Ovary (tissue), 3 donors: Measurements from ENCODE around the gene SURF1.

Source experiments
- CTCF ChIP-seq, 3 donors: fragments of 450-650 bp in 2 of 3; fragments of 200-600 bp in 1 of 3; IDR thresholded peaks; one replicate each; pipeline versions ENCODE4 v1.5.1 to v1.8.0; 2016 to 2022; ENCODE audit warnings: antibody characterized with exemption in 3 of 3, mild to moderate bottlenecking in 1 of 3
- POLR2A ChIP-seq: fragments of 450-650 bp; IDR thresholded peaks from one replicate; pipeline ENCODE4 v1.6.1; 2017; ENCODE audit warnings: antibody characterized with exemption, mild to moderate bottlenecking, moderate library complexity
- donor health status: DM: no; HTN: no; CAD: no.

DNA sequence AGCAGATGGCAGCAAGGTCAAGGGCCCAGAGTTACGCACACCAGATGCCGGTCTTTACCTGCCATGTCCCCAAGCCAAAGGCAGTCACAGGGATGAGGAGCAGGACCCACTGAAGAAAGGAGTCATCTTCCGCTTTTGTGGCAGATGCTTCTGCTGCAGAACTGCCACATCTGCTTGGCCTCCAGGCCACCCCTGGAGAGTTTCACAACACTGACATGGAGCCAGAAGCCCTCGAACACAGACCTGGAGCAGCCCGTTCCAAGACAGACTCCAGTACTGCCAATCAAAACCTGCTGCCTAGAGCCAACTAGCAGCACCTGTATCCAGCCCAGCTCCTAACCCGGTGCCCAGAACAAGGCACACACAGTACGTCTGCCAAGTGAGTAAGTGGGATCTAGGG, 1.5 kb downstream of the SURF1 start:
- TF ChIP-seq POLR2A (no peak), CTCF (IDR thresholded peaks at IDR 0.05) (no peak)
